Measurements from ENCODE around the gene AMY2B.

DNA sequence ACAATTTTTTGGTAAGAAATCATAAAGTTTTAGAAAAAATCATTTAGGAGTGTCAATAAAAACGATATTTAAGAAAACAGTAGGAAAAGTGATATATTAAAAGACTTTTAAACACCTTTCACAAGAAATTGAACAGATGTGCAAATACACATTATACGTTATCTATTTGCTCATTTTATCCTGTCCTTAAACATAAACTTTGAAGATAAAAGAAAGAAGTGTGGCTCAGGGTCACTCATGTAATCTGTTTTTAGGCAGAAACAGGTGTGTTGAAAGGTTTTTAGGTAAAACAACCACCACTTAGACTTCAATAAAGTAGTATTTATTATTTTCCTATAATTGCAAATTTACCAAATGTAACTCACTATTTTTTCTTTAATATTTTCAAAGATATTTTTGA lies 13.1 kb downstream of the AMY2B start:
- TF ChIP-seq EZH2 (IDR thresholded peaks at IDR 0.05) (no peak), EZH2phosphoT487 (IDR thresholded peaks at IDR 0.05) (no peak)
- TF ChIP-seq, protein P1, sequence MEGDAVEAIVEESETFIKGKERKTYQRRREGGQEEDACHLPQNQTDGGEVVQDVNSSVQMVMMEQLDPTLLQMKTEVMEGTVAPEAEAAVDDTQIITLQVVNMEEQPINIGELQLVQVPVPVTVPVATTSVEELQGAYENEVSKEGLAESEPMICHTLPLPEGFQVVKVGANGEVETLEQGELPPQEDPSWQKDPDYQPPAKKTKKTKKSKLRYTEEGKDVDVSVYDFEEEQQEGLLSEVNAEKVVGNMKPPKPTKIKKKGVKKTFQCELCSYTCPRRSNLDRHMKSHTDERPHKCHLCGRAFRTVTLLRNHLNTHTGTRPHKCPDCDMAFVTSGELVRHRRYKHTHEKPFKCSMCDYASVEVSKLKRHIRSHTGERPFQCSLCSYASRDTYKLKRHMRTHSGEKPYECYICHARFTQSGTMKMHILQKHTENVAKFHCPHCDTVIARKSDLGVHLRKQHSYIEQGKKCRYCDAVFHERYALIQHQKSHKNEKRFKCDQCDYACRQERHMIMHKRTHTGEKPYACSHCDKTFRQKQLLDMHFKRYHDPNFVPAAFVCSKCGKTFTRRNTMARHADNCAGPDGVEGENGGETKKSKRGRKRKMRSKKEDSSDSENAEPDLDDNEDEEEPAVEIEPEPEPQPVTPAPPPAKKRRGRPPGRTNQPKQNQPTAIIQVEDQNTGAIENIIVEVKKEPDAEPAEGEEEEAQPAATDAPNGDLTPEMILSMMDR (IDR thresholded peaks at IDR 0.05): no peak

Data from neural progenitor cell (in vitro differentiated cells).